GM19372 (cell line): Measurements from ENCODE around the gene DACT3.
"Not testable (repeated sequence)": the region's sequence is repeated elsewhere in the genome, so short reads cannot be mapped to it uniquely, and the experiment has no call there.

Source experiments
- ATAC-seq: cut with Tn5 transposase; IDR thresholded peaks from one replicate; pipeline ENCODE4 v1.9.1; 2021; ENCODE audit warnings: mild to moderate bottlenecking, low read depth, moderate library complexity; ENCODE audit not compliant: unreplicated experiment

DACT3 gene

DNA sequence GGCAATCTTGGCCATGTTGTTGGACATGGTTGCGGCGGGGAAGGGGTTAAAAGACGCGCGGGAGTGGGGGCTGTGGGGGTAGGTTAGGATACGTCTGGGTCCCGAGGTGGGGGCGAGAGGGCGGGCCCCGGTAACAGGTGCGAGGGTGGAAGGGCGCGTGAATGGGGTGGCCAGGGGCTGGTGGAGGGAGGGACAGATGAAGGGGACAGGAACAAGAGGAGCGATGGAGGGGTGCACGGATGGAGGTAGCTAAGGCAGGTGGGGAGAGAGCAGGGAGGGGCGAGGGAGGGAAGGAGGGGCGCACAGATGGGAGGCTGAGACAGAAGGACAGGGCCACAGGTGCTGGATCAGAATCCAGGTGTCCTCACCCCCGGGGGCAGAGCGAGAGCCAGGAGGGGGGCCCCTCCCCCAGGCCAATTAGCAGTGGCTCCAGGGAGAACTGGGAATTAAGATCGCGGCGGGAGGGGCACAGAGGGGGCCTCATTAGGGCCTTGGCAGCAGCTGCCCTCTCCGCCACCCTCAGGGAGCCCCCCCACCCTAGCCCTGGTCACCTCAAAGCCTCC is 26.2 kb downstream of the DACT3 start:
- ATAC-seq: no peak

DNA sequence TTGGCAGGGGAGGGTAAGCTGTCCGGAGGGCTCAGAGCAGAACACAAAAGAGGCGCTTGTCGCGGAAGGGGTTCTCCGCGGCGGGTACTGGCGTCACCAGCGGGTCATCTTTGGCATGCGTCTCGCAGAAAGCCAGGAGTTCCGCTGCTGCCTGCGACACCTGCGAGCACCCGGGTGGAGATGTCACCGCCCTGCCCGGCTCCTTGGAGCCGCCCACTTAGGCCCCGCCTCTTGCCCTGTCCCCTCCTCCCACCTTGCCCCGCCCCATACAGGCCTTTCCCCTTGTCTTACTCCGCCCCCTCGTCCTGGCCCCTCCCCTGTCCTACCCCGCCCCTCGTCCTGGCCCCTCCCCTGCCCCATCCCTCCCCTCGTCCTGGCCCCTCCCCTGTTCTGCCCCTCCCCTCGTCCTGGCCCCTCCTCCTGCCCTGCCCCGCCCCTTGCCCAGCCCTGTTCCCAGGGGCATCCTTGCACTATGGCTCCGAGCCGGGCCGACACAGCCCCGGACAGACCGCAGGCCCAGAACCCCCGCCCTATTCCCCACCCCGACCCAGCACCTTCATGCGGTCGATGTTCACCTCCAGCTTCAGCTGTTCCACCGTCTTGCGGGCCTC is 26.8 kb downstream of the DACT3 start:
- ATAC-seq: peak; percentile 52

DNA sequence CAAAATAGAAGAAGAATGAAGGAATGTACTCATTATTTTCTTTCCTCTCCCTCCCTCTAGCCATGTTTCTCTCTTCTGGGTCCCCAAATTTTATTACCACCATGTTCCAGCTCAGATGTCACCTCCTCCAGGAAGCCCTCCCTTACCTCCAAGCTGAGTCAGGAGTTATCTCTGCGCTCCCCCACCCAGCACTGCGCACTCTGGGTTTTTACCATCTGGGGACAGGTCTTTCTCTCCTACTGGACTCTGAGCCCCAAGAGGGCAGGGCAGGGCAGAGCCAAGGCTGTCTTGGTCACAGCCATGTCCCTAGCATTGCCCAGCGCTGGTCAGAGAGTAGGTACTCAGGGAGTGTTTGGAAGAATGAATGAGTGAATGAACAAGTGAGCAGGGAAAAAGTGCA is 27.9 kb downstream of the DACT3 start:
- ATAC-seq: no peak

DNA sequence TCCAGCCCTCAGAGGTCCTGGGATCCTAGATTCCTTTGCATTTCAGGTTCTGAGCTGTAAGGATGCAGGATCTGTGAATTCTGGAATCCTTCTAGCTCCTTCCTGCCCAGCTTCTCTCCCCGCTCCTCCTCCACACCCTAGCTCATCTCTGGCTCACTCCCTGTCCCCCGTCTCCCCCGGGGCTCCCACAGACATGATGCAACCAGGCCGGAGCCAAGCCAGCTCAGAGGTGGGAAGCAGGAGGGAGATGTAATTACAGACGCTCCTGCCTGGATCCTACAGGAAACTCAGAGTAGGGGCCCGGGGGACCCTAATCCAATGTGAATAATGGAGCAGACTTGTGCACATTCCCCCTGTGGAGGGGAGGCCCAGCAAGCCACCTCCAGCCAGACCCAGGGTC is 29.5 kb downstream of the DACT3 start:
- no peak for ATAC-seq

DNA sequence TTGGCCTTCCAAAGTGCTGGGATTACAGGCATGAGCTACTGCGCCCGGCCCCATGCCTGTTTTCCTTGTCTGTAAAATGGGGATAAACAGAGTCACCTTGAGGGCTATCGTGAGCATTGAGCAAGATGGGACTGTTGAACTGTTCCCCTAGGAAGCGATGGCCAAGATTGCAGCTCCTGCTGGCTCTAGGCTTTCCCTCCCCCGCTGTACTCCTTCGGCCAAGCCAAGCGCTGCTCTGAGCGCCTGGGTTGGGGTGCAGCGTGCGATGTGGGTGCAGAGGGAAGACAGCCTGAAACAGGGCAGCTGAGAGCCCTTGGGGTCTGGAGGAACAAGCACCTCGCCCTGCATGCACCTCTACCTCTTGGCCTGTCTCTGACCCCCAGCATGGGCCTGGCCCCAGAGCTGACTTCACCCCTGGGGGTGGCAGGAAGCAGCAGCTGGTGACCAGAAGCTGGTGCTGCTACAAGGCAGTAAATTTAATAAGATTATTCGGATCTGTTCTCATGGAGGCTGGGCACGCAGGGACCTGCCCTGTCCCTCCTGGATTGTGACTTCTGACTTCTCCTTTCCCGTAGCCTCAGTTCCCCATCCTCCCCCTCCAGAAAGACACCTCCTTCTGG is 30.3 kb downstream of the DACT3 start:
- ATAC-seq: no peak

DNA sequence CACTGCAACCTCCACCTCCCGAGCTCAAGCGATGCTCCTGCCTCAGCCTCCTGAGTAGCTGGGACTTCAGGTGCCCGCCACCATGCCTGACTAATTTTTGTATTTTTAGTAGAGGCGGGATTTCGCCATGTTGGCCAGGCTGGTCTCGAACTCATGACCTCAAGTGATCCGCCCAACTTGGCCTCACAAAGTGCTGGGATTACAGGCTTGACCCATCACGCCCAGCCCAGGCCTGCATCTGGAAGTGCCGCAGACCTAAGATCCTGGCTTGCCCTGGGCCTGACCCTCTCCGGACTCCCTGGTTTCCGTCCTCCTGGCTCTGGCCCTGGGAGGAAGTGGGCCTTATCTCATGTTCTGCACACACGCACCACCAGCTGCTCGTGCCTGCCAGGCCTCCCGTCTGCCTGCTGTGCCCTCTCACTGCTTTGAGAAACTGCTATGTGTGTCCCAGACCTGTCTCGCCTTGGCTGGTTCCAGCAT is 31.4 kb downstream of the DACT3 start:
- ATAC-seq: no peak

DNA sequence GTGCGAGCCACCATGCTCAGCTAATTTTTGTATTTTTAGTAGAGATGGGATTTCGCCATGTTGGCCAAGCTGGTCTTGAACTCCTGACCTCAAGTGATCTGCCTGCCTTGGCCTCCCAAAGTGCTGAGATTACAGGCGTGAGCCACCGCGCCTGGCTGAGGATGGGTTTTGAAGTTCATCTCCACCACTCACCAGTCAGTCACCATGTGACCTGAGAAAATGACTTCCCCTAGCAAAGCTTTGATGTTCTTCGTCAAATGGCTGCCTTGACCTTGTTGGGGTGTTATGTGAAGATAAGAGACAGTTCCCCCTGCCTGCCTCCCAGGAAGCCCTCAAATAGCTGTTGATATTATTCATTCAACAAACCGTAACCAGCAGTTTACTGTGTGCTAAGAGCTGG is 32.0 kb downstream of the DACT3 start:
- not testable (repeated sequence) for ATAC-seq

DNA sequence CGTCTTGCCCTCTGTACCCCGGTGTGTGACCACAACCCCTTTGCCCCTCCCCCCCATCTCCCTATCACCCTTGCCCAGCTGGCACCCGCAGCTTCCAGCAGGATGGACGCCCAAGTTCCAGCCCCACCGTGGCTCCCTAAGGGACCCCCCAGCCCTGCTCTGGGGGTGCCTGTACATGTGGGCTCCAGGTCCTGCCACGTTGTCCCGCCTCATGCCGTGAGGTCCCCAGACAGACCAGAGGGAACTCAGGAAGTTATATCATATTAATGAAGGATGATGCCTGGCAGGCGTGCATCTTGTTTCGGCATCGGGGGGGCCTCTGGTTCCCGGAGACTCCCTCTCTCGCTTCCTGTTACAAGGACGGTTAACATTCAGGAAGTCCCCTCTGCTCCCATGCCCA is 34.5 kb downstream of the DACT3 start:
- ATAC-seq: no peak

DNA sequence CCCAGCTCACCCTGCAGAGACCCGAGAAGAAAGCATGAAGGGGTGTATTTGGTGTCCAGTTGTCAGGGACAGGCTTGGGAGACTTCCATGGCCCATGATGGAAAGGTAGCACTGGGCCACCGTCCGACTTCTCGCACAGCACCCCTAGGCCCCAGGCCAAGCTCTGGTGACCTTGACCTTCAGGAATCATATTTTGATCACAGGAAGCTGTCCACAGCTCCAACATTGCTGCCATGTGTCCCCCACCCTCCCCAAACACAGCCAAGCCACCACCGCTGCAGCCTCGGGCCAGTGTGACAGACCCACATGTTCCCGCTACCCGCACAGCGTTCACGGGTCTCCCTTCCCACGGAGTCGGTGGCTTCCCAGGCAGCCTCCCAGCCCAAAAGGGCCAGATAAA is 35.3 kb downstream of the DACT3 start:
- ATAC-seq: no peak

DNA sequence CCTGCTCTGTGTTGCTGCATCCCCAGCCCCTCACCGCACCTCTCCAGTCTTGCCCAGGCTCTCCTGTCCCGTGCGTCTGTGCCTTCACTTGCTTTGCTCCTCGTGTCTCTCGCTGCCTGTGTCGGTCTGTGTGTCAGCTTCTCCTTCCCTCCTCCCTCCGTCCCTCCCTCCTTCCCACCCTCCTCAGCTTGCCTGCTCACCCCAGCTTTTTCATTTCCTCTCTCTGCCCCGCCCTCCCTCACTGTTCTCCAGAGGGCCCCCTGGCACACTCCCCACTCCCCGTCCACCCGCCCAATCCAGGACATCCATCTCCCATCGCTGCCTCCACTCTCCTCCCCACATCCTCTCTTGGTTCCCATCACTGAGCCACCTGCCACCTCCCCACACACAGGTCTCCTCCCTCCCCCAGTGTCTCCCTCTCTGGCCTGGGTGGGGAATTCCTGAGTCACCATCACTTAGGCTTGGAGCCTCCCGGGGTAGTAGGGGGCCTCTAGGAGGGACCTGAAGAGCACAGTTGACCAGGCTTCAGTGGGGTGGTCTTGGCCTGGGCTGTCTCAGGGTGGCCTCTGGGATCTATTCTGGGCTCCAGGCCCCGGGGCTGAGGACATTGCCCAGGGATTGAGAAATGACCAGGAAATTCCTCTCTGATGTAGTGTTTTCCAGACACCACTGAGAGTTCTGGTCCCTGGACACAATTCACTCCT is 35.9 kb downstream of the DACT3 start, which contains the start of gene PTGIR:
Gene PTGIR, minus strand, starts transcription at position 132 of the 704 bp plus-strand sequence. CDS start 864 bp downstream, outside the sequence.
- no peak for ATAC-seq

DNA sequence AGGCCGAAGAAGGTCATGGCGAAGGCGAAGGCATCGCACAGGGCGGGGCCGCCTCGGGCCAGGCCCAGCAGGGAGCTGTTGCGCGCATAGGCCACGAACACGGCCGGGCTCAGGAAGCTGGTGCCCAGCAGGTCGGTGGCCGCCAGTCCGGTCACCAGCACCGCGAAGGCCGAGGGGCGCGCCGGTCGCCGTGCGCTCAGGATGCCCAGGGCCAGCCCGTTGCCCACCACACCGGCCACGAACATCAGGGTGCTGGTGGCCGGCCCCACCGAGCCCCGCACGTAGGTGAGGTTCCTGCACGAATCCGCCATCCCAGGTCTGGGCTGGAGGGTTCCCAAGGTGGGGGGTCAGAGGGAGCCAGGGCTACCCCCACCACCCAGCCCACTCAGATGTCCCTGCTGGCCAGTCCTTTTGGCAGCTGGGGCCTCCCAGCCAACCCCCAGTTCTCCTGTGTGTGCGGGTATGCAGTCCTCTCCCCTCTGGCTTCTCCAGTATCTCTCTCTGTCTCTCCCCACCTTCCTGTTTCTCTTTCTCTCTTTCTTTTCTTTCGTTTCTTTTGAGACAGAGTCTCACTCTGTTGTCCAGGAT is 37.0 kb downstream of the DACT3 start:
- ATAC-seq: no peak

DNA sequence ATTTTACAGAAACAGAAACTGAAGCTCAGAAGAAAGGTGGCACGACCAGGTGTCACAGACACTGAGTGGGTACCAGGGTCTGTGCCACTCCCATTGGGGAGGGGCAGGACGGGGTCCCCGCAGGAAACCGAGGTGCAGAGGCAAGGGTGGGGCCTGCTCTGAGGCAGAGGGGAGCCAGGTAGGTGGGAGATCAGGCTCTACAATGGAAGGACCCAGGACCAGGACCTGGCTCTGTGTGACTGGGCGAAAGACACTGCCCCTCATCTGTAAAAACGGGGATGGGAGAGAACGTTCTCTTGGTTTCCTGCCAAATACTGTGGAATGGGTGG is 38.9 kb downstream of the DACT3 start:
- no peak for ATAC-seq

DNA sequence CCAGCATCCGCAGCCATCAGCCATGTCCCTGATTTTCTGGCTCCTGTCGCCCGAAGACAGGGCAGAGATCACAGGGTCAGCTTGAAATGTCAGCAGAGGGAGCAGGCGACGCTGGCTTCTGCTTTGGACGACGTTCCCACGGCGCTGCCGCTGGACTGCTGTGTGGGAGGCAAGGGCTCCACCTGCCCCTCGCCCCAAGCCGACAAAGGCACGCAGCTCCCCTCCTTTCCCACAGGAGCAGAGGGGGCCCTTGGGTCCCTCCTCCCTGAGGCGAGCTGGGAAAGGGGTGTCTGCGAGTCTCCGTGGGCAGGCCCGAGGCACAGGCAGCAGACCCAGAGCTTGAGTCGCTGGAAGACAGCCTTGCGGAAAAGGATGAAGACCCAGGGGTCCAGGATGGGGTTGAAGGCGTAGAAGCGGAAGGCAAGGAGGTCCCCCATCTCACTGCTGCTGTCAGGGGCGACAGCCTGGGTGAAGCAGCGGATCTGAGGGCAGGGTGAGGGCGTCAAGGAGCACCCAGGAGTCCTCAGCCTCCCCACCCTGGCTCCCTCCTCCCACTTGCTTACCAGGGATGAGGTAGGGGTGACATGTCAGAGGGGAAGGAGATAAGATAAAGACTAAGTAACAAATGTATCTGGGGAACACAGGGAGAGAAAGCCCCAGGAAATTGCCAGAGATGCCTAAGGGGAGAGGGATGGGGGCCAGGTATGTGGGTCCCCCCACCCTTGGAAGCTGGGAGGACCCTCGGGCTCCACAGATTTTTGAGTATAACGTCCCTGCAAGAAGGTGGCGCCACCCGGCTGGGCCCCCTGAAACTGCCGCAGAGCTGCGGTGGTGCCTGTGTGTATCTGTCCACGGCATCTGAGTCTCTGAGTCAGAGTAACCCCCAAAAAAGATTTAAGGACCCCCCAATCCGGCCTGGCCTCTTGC is 39.5 kb downstream of the DACT3 start:
- ATAC-seq: no peak

DNA sequence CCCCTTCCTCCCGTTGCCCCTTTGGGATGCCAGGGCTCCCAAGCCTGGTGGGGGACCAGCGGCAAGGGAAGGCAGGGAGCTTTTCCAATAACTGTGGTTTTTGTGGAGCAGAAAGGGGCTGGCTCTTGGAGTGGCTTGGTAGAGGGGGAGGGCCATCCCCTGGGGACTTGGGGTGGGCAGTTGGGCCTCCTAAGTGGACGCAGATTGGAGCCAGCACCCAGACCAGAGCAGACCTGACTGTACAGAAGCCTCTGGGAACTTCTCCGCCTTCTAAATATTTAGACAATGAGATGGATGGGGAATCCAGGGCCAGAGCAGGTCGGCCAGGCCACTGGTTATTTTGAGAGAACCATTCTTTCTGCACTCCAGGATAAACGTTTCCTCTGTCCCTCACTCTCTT is 40.3 kb downstream of the DACT3 start:
- no peak for ATAC-seq

DNA sequence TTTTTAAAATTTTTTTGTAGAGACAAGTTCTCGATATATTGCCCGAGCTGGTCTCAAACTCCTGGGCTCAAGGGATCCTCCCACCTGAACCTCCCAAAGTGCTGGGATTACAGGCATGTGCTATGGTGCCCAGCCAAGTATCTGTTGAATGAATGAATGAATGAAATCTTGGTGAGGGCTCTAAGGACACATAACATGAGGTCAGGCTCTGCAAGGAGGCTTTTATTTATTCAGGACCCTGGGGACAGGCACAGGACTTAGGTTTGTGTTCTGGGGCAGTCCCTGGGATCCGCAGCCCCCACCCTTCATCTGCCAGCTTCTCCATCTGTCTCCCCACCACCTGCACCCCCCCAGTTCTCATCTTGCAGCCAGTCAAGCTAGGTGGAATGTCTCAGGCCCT is 40.7 kb downstream of the DACT3 start:
- no peak for ATAC-seq

DNA sequence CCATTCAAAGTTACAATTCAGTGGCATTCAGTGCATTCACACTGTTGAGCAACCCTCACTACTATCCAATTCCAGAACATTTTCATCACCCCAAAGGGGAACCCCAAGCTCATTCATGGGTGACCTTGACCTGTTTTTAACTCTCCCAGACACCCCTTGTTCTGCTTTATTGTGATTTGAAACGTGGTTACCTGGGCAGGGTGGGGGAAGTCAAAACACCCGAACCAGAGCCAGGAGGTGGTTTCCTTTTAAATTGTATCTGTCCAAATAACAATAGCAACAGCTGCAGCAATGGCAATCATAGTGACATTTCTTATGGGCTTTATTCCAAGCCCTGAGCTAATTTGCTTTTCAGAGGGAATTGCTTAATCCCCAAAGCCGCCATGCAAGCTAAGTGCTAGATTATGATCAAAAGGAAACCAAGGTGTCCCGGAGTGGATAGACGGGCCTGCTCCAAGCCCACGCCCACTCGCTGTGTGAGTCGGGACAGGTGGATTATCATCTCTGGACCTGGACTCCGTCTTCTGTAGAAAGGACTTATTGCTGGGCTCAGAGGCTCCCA is 42.2 kb downstream of the DACT3 start:
- no peak for ATAC-seq

DNA sequence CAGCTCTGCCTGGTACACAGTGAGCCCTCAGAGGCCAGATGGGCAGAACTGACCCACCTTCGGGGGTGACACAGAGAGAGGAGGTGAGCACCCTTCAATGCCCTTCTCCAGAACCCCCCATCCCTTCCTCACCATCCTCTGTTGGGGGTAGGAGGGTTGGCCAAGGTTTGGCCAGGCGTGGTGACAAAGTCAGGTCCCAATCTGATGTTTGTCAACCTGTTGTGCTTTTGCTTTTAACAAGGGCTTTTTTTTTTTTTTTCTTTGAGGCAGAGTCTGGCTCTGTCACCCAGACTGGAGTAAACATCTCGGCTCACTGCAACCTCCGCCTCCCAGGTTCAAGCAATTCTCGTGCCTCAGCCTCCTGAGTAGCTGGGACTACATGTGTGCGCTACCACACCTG is 43.4 kb downstream of the DACT3 start:
- no peak for ATAC-seq

DNA sequence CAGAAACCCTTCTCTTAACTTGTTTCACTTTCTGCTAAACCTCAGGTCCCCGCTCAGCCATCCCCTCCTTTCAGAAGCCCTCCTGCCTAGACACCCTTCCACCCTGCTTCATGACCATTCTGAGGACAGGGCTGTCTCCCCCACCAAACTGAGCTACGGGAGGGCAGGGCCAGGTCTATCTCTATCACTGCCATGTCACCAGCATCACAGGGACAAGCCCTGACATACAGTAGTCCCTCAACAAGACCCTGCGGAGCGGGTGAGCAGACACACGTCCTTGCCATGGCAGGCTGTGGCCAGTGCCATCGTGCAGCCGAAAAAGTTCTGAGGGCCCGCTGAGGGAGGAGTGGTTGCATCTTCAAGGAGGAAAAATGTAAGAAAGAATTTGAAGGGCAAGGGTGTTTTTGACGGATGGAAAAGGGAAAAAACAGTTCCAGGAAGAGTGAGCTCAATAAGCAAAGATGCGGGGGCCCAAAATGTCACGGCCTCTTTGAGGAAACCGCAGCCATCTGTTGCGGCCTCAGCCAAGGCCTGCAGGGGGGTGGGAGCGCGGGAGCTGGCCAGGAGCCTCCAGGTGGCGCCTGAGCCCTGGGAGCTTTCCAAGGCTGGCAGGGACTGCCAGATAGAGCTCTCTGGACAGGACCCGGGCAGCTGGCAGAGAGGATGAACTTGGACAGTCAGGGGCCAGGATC is 44.2 kb downstream of the DACT3 start:
- ATAC-seq: no peak

DNA sequence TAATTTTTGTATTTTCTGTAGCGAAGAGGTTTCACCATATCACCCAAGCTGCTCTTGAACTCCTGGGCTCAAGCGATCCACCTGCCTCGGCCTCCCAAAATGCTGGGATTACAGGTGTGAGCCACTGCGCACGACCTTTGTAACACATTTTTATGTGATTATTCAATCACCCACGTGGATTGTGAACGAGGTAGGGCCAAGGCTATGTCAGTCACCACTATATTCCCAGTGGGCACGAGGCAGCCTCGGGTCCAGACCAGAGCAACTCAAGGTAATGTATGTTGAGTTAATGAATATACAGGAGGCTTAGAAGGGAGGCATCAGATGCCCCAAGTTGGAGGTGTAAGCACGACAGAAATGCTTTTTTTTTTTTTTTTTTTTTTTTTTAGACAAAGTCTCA is 45.0 kb downstream of the DACT3 start:
- ATAC-seq: no peak
